GM18502 (cell line): ENCODE measurements around the gene DYNLL2.
A peak's percentile ranks its signal among the peaks of the same experiment; 100 is the strongest.
"Not testable (repeated sequence)": the region's sequence is repeated elsewhere in the genome, so short reads cannot be mapped to it uniquely, and the experiment has no call there.

Experiments used
- ATAC-seq: cut with Tn5 transposase; IDR thresholded peaks from one replicate; pipeline ENCODE4 v1.9.1; 2021; ENCODE audit warnings: mild to moderate bottlenecking; ENCODE audit not compliant: unreplicated experiment, poor library complexity

The DYNLL2 gene

GRCh38 chr17:58082870-58083490, at the start of gene DYNLL2:
Gene DYNLL2 (plus strand): TSS chr17:58083419. CDS start chr17:58087091, 3,672 bp downstream.
- ATAC-seq, result peak; percentile 66

- no peak for ATAC-seq
These were observed 43.2 kb upstream of the DYNLL2 start for GRCh38 chr17:58039975-58040374.

- no peak for ATAC-seq
These were observed 42.8 kb upstream of the DYNLL2 start for GRCh38 chr17:58040386-58040785.

GRCh38 chr17:58041161-58041560, 42.1 kb upstream of the DYNLL2 start:
- no peak for ATAC-seq

GRCh38 chr17:58043221-58044181, 39.7 kb upstream of the DYNLL2 start:
- ATAC-seq, result no peak

GRCh38 chr17:58044256-58044655, 39.0 kb upstream of the DYNLL2 start:
- ATAC-seq, result not testable (repeated sequence)

GRCh38 chr17:58046239-58047094, 36.8 kb upstream of the DYNLL2 start:
- no peak for ATAC-seq

GRCh38 chr17:58047376-58048150, 35.7 kb upstream of the DYNLL2 start:
- ATAC-seq, result no peak

GRCh38 chr17:58049533-58049932, 33.7 kb upstream of the DYNLL2 start:
- no peak for ATAC-seq

GRCh38 chr17:58050966-58051365, 32.3 kb upstream of the DYNLL2 start:
- no peak for ATAC-seq

GRCh38 chr17:58051468-58051867, 31.8 kb upstream of the DYNLL2 start:
- ATAC-seq, result no peak

GRCh38 chr17:58052407-58052806, 30.8 kb upstream of the DYNLL2 start:
- no peak for ATAC-seq

- ATAC-seq, result no peak
These were observed 30.1 kb upstream of the DYNLL2 start for GRCh38 chr17:58052945-58053715.

GRCh38 chr17:58054641-58055040, 28.6 kb upstream of the DYNLL2 start:
- no peak for ATAC-seq

GRCh38 chr17:58056476-58056875, 26.7 kb upstream of the DYNLL2 start:
- no peak for ATAC-seq

GRCh38 chr17:58059141-58059540, 24.1 kb upstream of the DYNLL2 start:
- ATAC-seq, result no peak

- no peak for ATAC-seq
These were observed 22.5 kb upstream of the DYNLL2 start for GRCh38 chr17:58060596-58061191.

- ATAC-seq, result no peak
These were observed 21.5 kb upstream of the DYNLL2 start for GRCh38 chr17:58061672-58062071.

GRCh38 chr17:58065238-58065637, 18.0 kb upstream of the DYNLL2 start:
- ATAC-seq, result no peak
